HL-60 (cell line): ENCODE data around the gene NRF1.

Experiments
- GABPA ChIP-seq: IDR thresholded peaks from 2 replicates; pipeline ENCODE4 v1.6.1; 2012; ENCODE audit warnings: low read depth
- POLR2AphosphoS5 ChIP-seq: IDR thresholded peaks from 2 replicates; pipeline ENCODE4 v1.6.1; 2012; ENCODE audit warnings: low read depth
- TF ChIP-seq, protein P1 (sequence below): IDR thresholded peaks from one replicate; pipeline ENCODE4 v1.5.1; 2011; ENCODE audit warnings: low read length, control low read depth, inconsistent platforms; ENCODE audit not compliant: insufficient read depth
- TF ChIP-seq, protein P2 (sequence below): IDR thresholded peaks from 2 replicates; pipeline ENCODE4 v1.6.1; 2012; ENCODE audit warnings: low read depth; ENCODE audit not compliant: insufficient replicate concordance

DNA sequence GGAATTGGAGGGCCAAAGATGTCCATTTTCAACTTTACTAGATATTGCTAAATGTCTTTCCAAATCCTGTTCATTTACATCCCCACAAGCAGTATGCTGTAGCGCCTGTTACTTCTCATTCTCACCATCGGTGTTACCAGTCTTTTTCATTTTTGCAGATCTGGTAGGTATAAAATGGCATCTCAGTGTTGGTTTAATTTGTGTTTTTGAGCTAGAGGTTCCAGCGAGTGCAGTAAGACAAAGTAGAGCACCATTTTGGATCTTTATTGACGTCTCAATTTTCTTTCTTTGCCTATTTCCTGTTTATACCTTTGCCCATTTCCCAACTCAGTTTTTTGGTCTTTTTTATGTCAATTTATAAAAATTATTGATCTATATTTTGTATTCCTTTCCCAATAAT lies 55.6 kb downstream of the NRF1 start:
- TF ChIP-seq, protein P1, sequence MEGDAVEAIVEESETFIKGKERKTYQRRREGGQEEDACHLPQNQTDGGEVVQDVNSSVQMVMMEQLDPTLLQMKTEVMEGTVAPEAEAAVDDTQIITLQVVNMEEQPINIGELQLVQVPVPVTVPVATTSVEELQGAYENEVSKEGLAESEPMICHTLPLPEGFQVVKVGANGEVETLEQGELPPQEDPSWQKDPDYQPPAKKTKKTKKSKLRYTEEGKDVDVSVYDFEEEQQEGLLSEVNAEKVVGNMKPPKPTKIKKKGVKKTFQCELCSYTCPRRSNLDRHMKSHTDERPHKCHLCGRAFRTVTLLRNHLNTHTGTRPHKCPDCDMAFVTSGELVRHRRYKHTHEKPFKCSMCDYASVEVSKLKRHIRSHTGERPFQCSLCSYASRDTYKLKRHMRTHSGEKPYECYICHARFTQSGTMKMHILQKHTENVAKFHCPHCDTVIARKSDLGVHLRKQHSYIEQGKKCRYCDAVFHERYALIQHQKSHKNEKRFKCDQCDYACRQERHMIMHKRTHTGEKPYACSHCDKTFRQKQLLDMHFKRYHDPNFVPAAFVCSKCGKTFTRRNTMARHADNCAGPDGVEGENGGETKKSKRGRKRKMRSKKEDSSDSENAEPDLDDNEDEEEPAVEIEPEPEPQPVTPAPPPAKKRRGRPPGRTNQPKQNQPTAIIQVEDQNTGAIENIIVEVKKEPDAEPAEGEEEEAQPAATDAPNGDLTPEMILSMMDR = no peak
- TF ChIP-seq, protein P2, sequence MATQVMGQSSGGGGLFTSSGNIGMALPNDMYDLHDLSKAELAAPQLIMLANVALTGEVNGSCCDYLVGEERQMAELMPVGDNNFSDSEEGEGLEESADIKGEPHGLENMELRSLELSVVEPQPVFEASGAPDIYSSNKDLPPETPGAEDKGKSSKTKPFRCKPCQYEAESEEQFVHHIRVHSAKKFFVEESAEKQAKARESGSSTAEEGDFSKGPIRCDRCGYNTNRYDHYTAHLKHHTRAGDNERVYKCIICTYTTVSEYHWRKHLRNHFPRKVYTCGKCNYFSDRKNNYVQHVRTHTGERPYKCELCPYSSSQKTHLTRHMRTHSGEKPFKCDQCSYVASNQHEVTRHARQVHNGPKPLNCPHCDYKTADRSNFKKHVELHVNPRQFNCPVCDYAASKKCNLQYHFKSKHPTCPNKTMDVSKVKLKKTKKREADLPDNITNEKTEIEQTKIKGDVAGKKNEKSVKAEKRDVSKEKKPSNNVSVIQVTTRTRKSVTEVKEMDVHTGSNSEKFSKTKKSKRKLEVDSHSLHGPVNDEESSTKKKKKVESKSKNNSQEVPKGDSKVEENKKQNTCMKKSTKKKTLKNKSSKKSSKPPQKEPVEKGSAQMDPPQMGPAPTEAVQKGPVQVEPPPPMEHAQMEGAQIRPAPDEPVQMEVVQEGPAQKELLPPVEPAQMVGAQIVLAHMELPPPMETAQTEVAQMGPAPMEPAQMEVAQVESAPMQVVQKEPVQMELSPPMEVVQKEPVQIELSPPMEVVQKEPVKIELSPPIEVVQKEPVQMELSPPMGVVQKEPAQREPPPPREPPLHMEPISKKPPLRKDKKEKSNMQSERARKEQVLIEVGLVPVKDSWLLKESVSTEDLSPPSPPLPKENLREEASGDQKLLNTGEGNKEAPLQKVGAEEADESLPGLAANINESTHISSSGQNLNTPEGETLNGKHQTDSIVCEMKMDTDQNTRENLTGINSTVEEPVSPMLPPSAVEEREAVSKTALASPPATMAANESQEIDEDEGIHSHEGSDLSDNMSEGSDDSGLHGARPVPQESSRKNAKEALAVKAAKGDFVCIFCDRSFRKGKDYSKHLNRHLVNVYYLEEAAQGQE = no peak
- no peak for TF ChIP-seq GABPA
- no peak for TF ChIP-seq POLR2AphosphoS5
